Fibroblast of lung (primary cell): ENCODE results near the gene TEX2. TPM values are rescaled to one million over a fixed set of nuclear protein-coding genes. Genes with fewer than 3 reads are reported as not detected.

ENCODE experiments used
- DNase-seq, 2 donors: peaks; one replicate each; pipeline versions ENCODE4 v3.0.0 to v3.0.0-alpha.2; 2010; ENCODE audit warnings: low read depth in 2 of 2
- H2AFZ ChIP-seq: 2 replicates; pipeline ENCODE4 v1.5.1; 2012; ENCODE audit warnings: low read length, control low read depth, inconsistent platforms
- H3K27ac ChIP-seq: 2 replicates; pipeline ENCODE4 v1.5.1; 2011; ENCODE audit warnings: low read length, control low read depth; ENCODE audit not compliant: insufficient read depth
- H3K27me3 ChIP-seq: 2 replicates; pipeline ENCODE4 v1.5.1; 2011; ENCODE audit warnings: mild to moderate bottlenecking, low read length; ENCODE audit not compliant: control insufficient read depth, insufficient read depth
- H3K36me3 ChIP-seq: 2 replicates; pipeline ENCODE4 v1.5.1; 2011; ENCODE audit warnings: low read length; ENCODE audit not compliant: control insufficient read depth, insufficient read depth
- H3K4me1 ChIP-seq: 2 replicates; pipeline ENCODE4 v1.5.1; 2011; ENCODE audit warnings: low read length; ENCODE audit not compliant: control insufficient read depth, insufficient read depth; ENCODE audit errors: extremely low read depth
- H3K4me2 ChIP-seq: 2 replicates; pipeline ENCODE4 v1.5.1; 2011; ENCODE audit warnings: low read length, control low read depth; ENCODE audit not compliant: insufficient read depth; ENCODE audit errors: extremely low read depth
- H3K4me3 ChIP-seq, 4 experiments: fragments of 200-600 bp in 1 of 4; sonication (generic) in 1 of 4; replicated peaks in 1 of 4; 2 replicates each; pipeline ENCODE4 v1.5.1; 2011 to 2016; ENCODE audit warnings: low read length in 4 of 4, low read depth in 3 of 4, mild to moderate bottlenecking in 3 of 4, control low read depth in 2 of 4, inconsistent platforms in 1 of 4, mixed read lengths in 1 of 4; ENCODE audit not compliant: insufficient read depth in 1 of 4; ENCODE audit errors: control extremely low read depth in 1 of 4
- H3K79me2 ChIP-seq: 2 replicates; pipeline ENCODE4 v1.5.1; 2012; ENCODE audit warnings: mild to moderate bottlenecking, low read length, inconsistent platforms; ENCODE audit not compliant: control insufficient read depth, insufficient read depth
- H3K9ac ChIP-seq: 2 replicates; pipeline ENCODE4 v1.5.1; 2011; ENCODE audit warnings: mild to moderate bottlenecking, low read length, control low read depth; ENCODE audit not compliant: insufficient read depth
- H3K9me3 ChIP-seq: 2 replicates; pipeline ENCODE4 v1.5.1; 2012; ENCODE audit warnings: low read depth, low read length; ENCODE audit not compliant: control insufficient read depth, insufficient read depth
- H4K20me1 ChIP-seq: 2 replicates; pipeline ENCODE4 v1.5.1; 2011; ENCODE audit warnings: low read length; ENCODE audit not compliant: control insufficient read depth, insufficient read depth; ENCODE audit errors: extremely low read depth
- CTCF ChIP-seq, 2 donors: IDR thresholded peaks in 1 of 2; conservative IDR thresholded peaks in 1 of 2; 1 replicate in 1 of 2; 2 replicates in 1 of 2; pipeline ENCODE4 v1.5.1; 2011 to 2012; ENCODE audit warnings: low read length in 2 of 2, control low read depth in 1 of 2, inconsistent platforms in 1 of 2, low read depth in 1 of 2, mild to moderate bottlenecking in 1 of 2
- EZH2 ChIP-seq: IDR thresholded peaks from 2 replicates; pipeline ENCODE4 v1.5.1; 2012; ENCODE audit warnings: low read length, control low read depth, mild to moderate bottlenecking; ENCODE audit errors: missing control alignments
- polyA plus RNA-seq, 2 donors: library from polyadenylated mRNA; depleted of rRNA in 1 of 2; stranded (reverse) in 1 of 2; unstranded in 1 of 2; fragments of >200 nt; gene quantifications; 2 replicates each; pipeline ENCODE4 v1.2.1, GENCODE V29; 2011 to 2012; ENCODE audit warnings: missing spikeins in 1 of 2
- total RNA-seq: library from RNA; depleted of rRNA; stranded (reverse); fragments of >200 nt; gene quantifications from 2 replicates; pipeline ENCODE4 v1.2.1, GENCODE V29; 2014

TEX2 gene
- total and polyA plus RNA-seq, 2 donors (not counting 1 experiment from before 2014, with no cell fraction given): 18.6 to 33.4 TPM

GRCh38 chr17:64281962-64282752 lies 19.1 kb upstream of the TEX2 start:
- Histone ChIP-seq H3K27ac (no peak overlapping the region), H3K4me3 (no peak overlapping the region), H3K79me2 (no peaks in the 10 kb centered on the region), H3K4me2 (no peak overlapping the region), H3K9me3 (no peaks in the 10 kb centered on the region), H3K9ac (no peak overlapping the region), H2AFZ (no peak overlapping the region), H4K20me1 (no peaks in the 10 kb centered on the region), H3K27me3 (no peaks in the 10 kb centered on the region), H3K4me1 (no peaks in the 10 kb centered on the region), H3K36me3 (no peaks in the 10 kb centered on the region)
- no peak for TF ChIP-seq EZH2
- peak; percentile 71 to 73 for TF ChIP-seq CTCF (conservative IDR thresholded peaks at IDR 0.05 in 1 of 2, IDR thresholded peaks at IDR 0.05 in 1 of 2; ENCODE audit: low read depth in 1 of 2, low read length in 2 of 2)
- DNase-seq: peak; percentile 72 to 88

GRCh38 chr17:64278614-64279013 lies 15.6 kb upstream of the TEX2 start:
- Histone ChIP-seq H3K27me3 (no peaks in the 10 kb centered on the region), H3K79me2 (no peaks in the 10 kb centered on the region), H3K9me3 (no peaks in the 10 kb centered on the region), H3K36me3 (no peaks in the 10 kb centered on the region), H3K27ac (no peak overlapping the region), H2AFZ (no peak overlapping the region), H3K4me2 (no peak overlapping the region), H3K4me3 (no peak overlapping the region), H3K4me1 (no peaks in the 10 kb centered on the region), H3K9ac (no peak overlapping the region), H4K20me1 (no peaks in the 10 kb centered on the region)
- DNase-seq: peak in 1 of 2 donors; percentile 58
- no peak for TF ChIP-seq CTCF (conservative IDR thresholded peaks at IDR 0.05 in 1 of 2, IDR thresholded peaks at IDR 0.05 in 1 of 2; ENCODE audit: low read depth in 1 of 2, low read length in 2 of 2)
- no peak for TF ChIP-seq EZH2

GRCh38 chr17:64277831-64278562 lies 14.9 kb upstream of the TEX2 start:
- Histone ChIP-seq H4K20me1 (no peaks in the 10 kb centered on the region), H3K9ac (no peak overlapping the region), H3K4me3 (no peak overlapping the region), H3K27me3 (no peaks in the 10 kb centered on the region), H3K27ac (no peak overlapping the region), H3K4me1 (no peaks in the 10 kb centered on the region), H3K36me3 (no peaks in the 10 kb centered on the region), H3K9me3 (no peaks in the 10 kb centered on the region), H3K4me2 (no peak overlapping the region), H2AFZ (no peak overlapping the region), H3K79me2 (no peaks in the 10 kb centered on the region)
- no peak for DNase-seq
- TF ChIP-seq CTCF (conservative IDR thresholded peaks at IDR 0.05 in 1 of 2, IDR thresholded peaks at IDR 0.05 in 1 of 2; ENCODE audit: low read depth in 1 of 2, low read length in 2 of 2): no peak
- TF ChIP-seq EZH2: no peak
